H1 (cell line): ENCODE data around the gene RNF10. TPM values are rescaled to one million over a fixed set of nuclear protein-coding genes. Genes with fewer than 3 reads are reported as not detected.

Experiments
- CTCF ChIA-PET: fragments of 300-600 bp; sonication (Branson Sonifier 250); formaldehyde crosslinking; loops from one replicate; lab custom pipeline; 2021; ENCODE audit not compliant: partially characterized antibody; lab: Charles Lee
- POLR2A ChIA-PET: fragments of 300-600 bp; sonication (Branson Sonifier 250); formaldehyde crosslinking; loops from one replicate; lab custom pipeline; 2021; ENCODE audit warnings: inconsistent platforms; ENCODE audit not compliant: partially characterized antibody; lab: Charles Lee
- DNase-seq, 2 experiments: peaks; one replicate each; pipeline versions ENCODE4 v3.0.0 to v3.0.0-alpha.2; 2010 to 2022; ENCODE audit warnings: low spot score in 2 of 2, low read depth in 1 of 2, mixed read lengths in 1 of 2
- FAIRE-seq: peaks from 2 replicates; lab custom pipeline; 2011; peaks lifted over from hg19 to GRCh38; lab: Jason Lieb, UNC
- H2AFZ ChIP-seq: 2 replicates; pipeline ENCODE4 v1.8.1; 2012; ENCODE audit warnings: low read length, inconsistent platforms
- H2AK5ac ChIP-seq: 2 replicates; pipeline ENCODE4 v1.6.1; 2013; ENCODE audit warnings: low read depth, low read length
- H2BK120ac ChIP-seq: replicated peaks from 2 replicates; pipeline ENCODE3; 2013; ENCODE audit warnings: low read depth, low read length, inconsistent platforms
- H2BK12ac ChIP-seq: 2 replicates; pipeline ENCODE4 v1.6.1; 2013; ENCODE audit warnings: low read depth, low read length
- H2BK15ac ChIP-seq: 2 replicates; pipeline ENCODE4 v1.6.1; 2013; ENCODE audit warnings: low read length
- H2BK20ac ChIP-seq: 2 replicates; pipeline ENCODE4 v1.6.1; 2013; ENCODE audit warnings: low read length
- H2BK5ac ChIP-seq: 2 replicates; pipeline ENCODE4 v1.6.1; 2013; ENCODE audit warnings: low read depth, low read length
- H3K14ac ChIP-seq: 2 replicates; pipeline ENCODE4 v1.6.1; 2013; ENCODE audit warnings: inconsistent platforms; ENCODE audit not compliant: insufficient read length
- H3K18ac ChIP-seq: 2 replicates; pipeline ENCODE4 v1.6.1; 2013; ENCODE audit warnings: low read length; ENCODE audit errors: extremely low read depth
- H3K23ac ChIP-seq: 2 replicates; pipeline ENCODE4 v1.6.1; 2013; ENCODE audit warnings: inconsistent platforms; ENCODE audit not compliant: insufficient read length
- H3K23me2 ChIP-seq: 2 replicates; pipeline ENCODE4 v1.6.1; 2013; ENCODE audit warnings: low read depth, low read length
- H3K27ac ChIP-seq: 2 replicates; pipeline ENCODE4 v1.6.1; 2011; ENCODE audit warnings: low read depth, low read length, inconsistent platforms
- H3K27me3 ChIP-seq, 4 experiments: replicated peaks in 1 of 4; 1 replicate in 1 of 4; 2 replicates in 3 of 4; pipeline versions ENCODE4 v1.6.1 to v1.8.1; 2011 to 2013; ENCODE audit warnings: low read length in 3 of 4, mild to moderate bottlenecking in 3 of 4, inconsistent platforms in 2 of 4, mixed read lengths in 2 of 4, moderate library complexity in 1 of 4; ENCODE audit not compliant: control insufficient read depth in 3 of 4, insufficient read depth in 3 of 4; ENCODE audit errors: extremely low read depth in 1 of 4
- H3K36me3 ChIP-seq, 4 experiments: 2 replicates each; pipeline versions ENCODE4 v1.6.1 to v1.8.1; 2011 to 2013; ENCODE audit warnings: mild to moderate bottlenecking in 4 of 4, low read length in 3 of 4, moderate library complexity in 2 of 4, control low read depth in 1 of 4, inconsistent platforms in 1 of 4; ENCODE audit not compliant: insufficient read depth in 4 of 4, control insufficient read depth in 2 of 4
- H3K4ac ChIP-seq: replicated peaks from 2 replicates; pipeline ENCODE3; 2013; ENCODE audit warnings: low read length, low read depth, mixed read lengths, inconsistent platforms; ENCODE audit not compliant: insufficient read length
- H3K4me1 ChIP-seq, 4 experiments: replicated peaks in 1 of 4; 1 replicate in 1 of 4; 2 replicates in 3 of 4; pipeline versions ENCODE4 v1.6.1 to v1.8.1; 2011 to 2013; ENCODE audit warnings: low read length in 3 of 4, inconsistent platforms in 2 of 4, mixed read lengths in 1 of 4; ENCODE audit not compliant: insufficient read depth in 4 of 4, control insufficient read depth in 3 of 4
- H3K4me2 ChIP-seq, 2 experiments: 2 replicates each; pipeline versions ENCODE4 v1.6.1 to v1.8.1; 2011 to 2013; ENCODE audit warnings: low read depth in 2 of 2, low read length in 2 of 2, control low read depth in 1 of 2, inconsistent platforms in 1 of 2, mild to moderate bottlenecking in 1 of 2; ENCODE audit not compliant: insufficient read depth in 1 of 2
- H3K4me3 ChIP-seq, 4 experiments: fragments of 200-600, 300-600 bp in 1 of 4; sonication (generic), shearing (Covaris generic), sonication (Bioruptor Twin) in 1 of 4; 2 replicates each; pipeline versions ENCODE4 v1.5.1 to v1.8.1; 2011 to 2016; ENCODE audit warnings: low read length in 4 of 4, low read depth in 3 of 4, control low read depth in 2 of 4, inconsistent platforms in 2 of 4, mild to moderate bottlenecking in 2 of 4, mixed read lengths in 1 of 4, moderate library complexity in 1 of 4; ENCODE audit not compliant: insufficient read depth in 2 of 4; ENCODE audit errors: extremely low read depth in 1 of 4
- H3K56ac ChIP-seq: replicated peaks from 2 replicates; pipeline ENCODE3; 2013; ENCODE audit warnings: low read depth, mild to moderate bottlenecking, mixed read lengths, low read length, inconsistent platforms; ENCODE audit not compliant: insufficient read length
- H3K79me1 ChIP-seq: 2 replicates; pipeline ENCODE4 v1.6.1; 2013; ENCODE audit warnings: low read depth, low read length, control low read depth
- H3K79me2 ChIP-seq, 2 experiments: 2 replicates each; pipeline versions ENCODE4 v1.6.1 to v1.8.1; 2012 to 2013; ENCODE audit warnings: low read length in 2 of 2, mild to moderate bottlenecking in 2 of 2, inconsistent platforms in 1 of 2; ENCODE audit not compliant: insufficient read depth in 2 of 2, control insufficient read depth in 1 of 2
- H3K9ac ChIP-seq, 4 experiments: replicated peaks in 1 of 4; 1 replicate in 1 of 4; 2 replicates in 3 of 4; pipeline versions ENCODE4 v1.6.1 to v1.8.1; 2011 to 2013; ENCODE audit warnings: low read depth in 3 of 4, low read length in 3 of 4, control low read depth in 2 of 4, mild to moderate bottlenecking in 2 of 4, moderate library complexity in 2 of 4, inconsistent platforms in 1 of 4; ENCODE audit errors: extremely low read depth in 1 of 4
- H3K9me3 ChIP-seq, 2 experiments: 2 replicates each; pipeline versions ENCODE4 v1.6.1 to v1.8.1; 2012 to 2013; ENCODE audit warnings: mild to moderate bottlenecking in 2 of 2, moderate library complexity in 2 of 2, control low read depth in 1 of 2, inconsistent platforms in 1 of 2, low read depth in 1 of 2, low read length in 1 of 2, mixed read lengths in 1 of 2; ENCODE audit not compliant: insufficient read depth in 2 of 2
- H4K20me1 ChIP-seq, 2 experiments: replicated peaks in 1 of 2; 2 replicates each; pipeline versions ENCODE3 to v1.8.1; 2011 to 2013; ENCODE audit warnings: inconsistent platforms in 2 of 2, low read length in 2 of 2, mild to moderate bottlenecking in 1 of 2; ENCODE audit not compliant: insufficient read depth in 2 of 2, control insufficient read depth in 1 of 2
- H4K5ac ChIP-seq: 2 replicates; pipeline ENCODE4 v1.6.1; 2013; ENCODE audit warnings: low read length, low read depth, mixed read lengths, inconsistent platforms; ENCODE audit not compliant: insufficient read length
- H4K8ac ChIP-seq: 2 replicates; pipeline ENCODE4 v1.8.0; 2013; ENCODE audit warnings: mild to moderate bottlenecking, moderate library complexity, low read length, inconsistent platforms; ENCODE audit not compliant: insufficient read depth; ENCODE audit errors: extremely low read depth
- H4K91ac ChIP-seq: replicated peaks from 2 replicates; pipeline ENCODE3; 2013; ENCODE audit warnings: low read length, mixed read lengths, inconsistent platforms; ENCODE audit not compliant: insufficient read length
- CBX8 ChIP-seq: fragments of 300-800, 300-1000 bp; sonication (generic); IDR thresholded peaks from 2 replicates; pipeline ENCODE4 v1.7.1; 2016; ENCODE audit warnings: low read depth, low read length, borderline replicate concordance
- CEBPB ChIP-seq: IDR thresholded peaks from 2 replicates; pipeline ENCODE4 v1.6.1; 2012; ENCODE audit warnings: low read depth, low read length
- CREB1 ChIP-seq: IDR thresholded peaks from 2 replicates; pipeline ENCODE4 v1.6.1; 2012; ENCODE audit warnings: inconsistent platforms
- CTBP2 ChIP-seq: IDR thresholded peaks from 2 replicates; pipeline ENCODE4 v1.7.0; 2011; ENCODE audit warnings: borderline replicate concordance, mild to moderate bottlenecking, moderate library complexity, mixed read lengths, low read length; ENCODE audit not compliant: insufficient read depth, insufficient read length
- KDM4A ChIP-seq: IDR thresholded peaks from one replicate; pipeline ENCODE4 v1.7.1; 2012; ENCODE audit warnings: low read depth, mild to moderate bottlenecking, moderate library complexity, low read length, inconsistent platforms; ENCODE audit not compliant: severe bottlenecking
- MAX ChIP-seq: IDR thresholded peaks from 2 replicates; pipeline ENCODE4 v1.6.1; 2012; ENCODE audit warnings: inconsistent platforms
- POU5F1 ChIP-seq: IDR thresholded peaks from 2 replicates; pipeline ENCODE4 v1.6.1; 2011; ENCODE audit warnings: low read depth, mild to moderate bottlenecking, low read length, moderate library complexity
- RBBP5 ChIP-seq: IDR thresholded peaks from 2 replicates; pipeline ENCODE4 v1.7.1; 2012; ENCODE audit warnings: low read depth, mild to moderate bottlenecking, inconsistent platforms, low read length, moderate library complexity, borderline replicate concordance
- RFX5 ChIP-seq: IDR thresholded peaks from 2 replicates; pipeline ENCODE4 v1.6.1; 2011; ENCODE audit warnings: low read depth, low read length, improper control_type of control experiment, borderline replicate concordance
- SIN3A ChIP-seq, 2 experiments: IDR thresholded peaks in 1 of 2; conservative IDR thresholded peaks in 1 of 2; 2 replicates each; pipeline ENCODE4 v1.6.1; 2011 to 2012; ENCODE audit warnings: low read length in 2 of 2, improper control_type of control experiment in 1 of 2, low read depth in 1 of 2, mild to moderate bottlenecking in 1 of 2
- SIRT6 ChIP-seq: IDR thresholded peaks from one replicate; pipeline ENCODE4 v1.7.1; 2012; ENCODE audit warnings: low read length, inconsistent platforms
- TBP ChIP-seq: IDR thresholded peaks from 2 replicates; pipeline ENCODE4 v1.6.1; 2011; ENCODE audit warnings: low read depth, low read length, improper control_type of control experiment
- TCF12 ChIP-seq: IDR thresholded peaks from 2 replicates; pipeline ENCODE4 v1.6.1; 2011; ENCODE audit warnings: low read depth, mild to moderate bottlenecking, low read length
- TEAD4 ChIP-seq: IDR thresholded peaks from 2 replicates; pipeline ENCODE4 v1.6.1; 2012; ENCODE audit warnings: low read depth, low read length, inconsistent platforms, mixed read lengths
- WGBS, 2 experiments: shearing (Covaris generic) in 1 of 2; methylation state at CpG; one replicate each; pipeline versions ENCODE4 v1.1.6 to v1.1.7; 2013 to 2015; ENCODE audit warnings: low lambda C conversion rate in 2 of 2, mixed read lengths in 2 of 2, inconsistent platforms in 1 of 2, low coverage in 1 of 2, missing lambda C conversion rate in 1 of 2; ENCODE audit not compliant: insufficient replicate concordance in 2 of 2, insufficient coverage in 1 of 2, insufficient read length in 1 of 2; ENCODE audit errors: extremely low coverage in 1 of 2, missing lambda C conversion rate in 1 of 2; 5-methylcytosine and 5-hydroxymethylcytosine counted together
- polyA plus RNA-seq, 7 experiments: library from polyadenylated mRNA; depleted of rRNA in 3 of 7; stranded (reverse) in 5 of 7; unstranded in 2 of 7; fragments of >200 nt in 5 of 7; fragments of 200-250 nt in 2 of 7; gene quantifications; 1 replicate in 5 of 7; 2 replicates in 1 of 7; 4 replicates in 1 of 7; pipeline versions ENCODE4 v1.2.1 to v1.2.3, GENCODE V29; 2011 to 2013; ENCODE audit warnings: missing spikeins in 2 of 7, mixed read lengths in 2 of 7
- total RNA-seq: library from RNA; stranded (reverse); fragmentation: NEBNext Ultra II Directional; extraction: Animal tissue kit (Norgen Biotek cat#: 25700); gene quantifications from 2 replicates; pipeline ENCODE4 v1.2.1, GENCODE V29; 2021

RNF10 gene
- total and polyA plus RNA-seq, 2 of the 8 experiments (the other 6 are each of a cell fraction or from before 2014, with no cell fraction given) = 71.6 to 171 TPM

- H3K4me1 ChIP-seq = peaks cover 5 to 9% (median 6%) of the 10 kb centered on the region in 4 experiments; a peak in 5 of 7 replicates
- no peak overlapping the region for H4K91ac ChIP-seq
- H4K8ac ChIP-seq = no peak overlapping the region
- no peak for FAIRE-seq
- H3K27me3 ChIP-seq = no peaks in the 10 kb centered on the region
- no peaks in the 10 kb centered on the region for H4K20me1 ChIP-seq
- H2BK5ac ChIP-seq = no peak overlapping the region
- no peak overlapping the region for H2AFZ ChIP-seq
- H3K23me2 ChIP-seq = no peaks in the 10 kb centered on the region
- CTCF ChIA-PET = interaction anchor here (0.7 kb wide), 1 partner anchor 199 kb away, joined by 3 read pairs; no protein-coding TSS in a partner anchor
- H2BK15ac ChIP-seq = no peak overlapping the region
- no peak overlapping the region for H3K18ac ChIP-seq
- WGBS, 2 experiments = 96% methylated on average over 8 of the region's 8 CpGs; no CpG with 5 or more reads in 1 of the 2 experiments
- H3K79me2 ChIP-seq = no peaks in the 10 kb centered on the region
- no peak overlapping the region for H3K56ac ChIP-seq
- no peak overlapping the region for H3K4me3 ChIP-seq
- H3K79me1 ChIP-seq = no peaks in the 10 kb centered on the region
- no peak overlapping the region for H3K9ac ChIP-seq
- no peak overlapping the region for H2AK5ac ChIP-seq
- TF ChIP-seq CEBPB (no peak), CREB1 (no peak), SIRT6 (no peak), MAX (no peak), KDM4A (no peak), CBX8 (no peak), SIN3A (conservative IDR thresholded peaks at IDR 0.05 in 1 of 2, IDR thresholded peaks at IDR 0.05 in 1 of 2; ENCODE audit: low read depth in 1 of 2, low read length in 2 of 2) (no peak), TEAD4 (no peak), TBP (no peak), CTBP2 (no peak), RFX5 (no peak), TCF12 (no peak), RBBP5 (no peak), POU5F1 (no peak)
- TF ChIP-seq, all 59 proteins: peak for 0
- Histone ChIP-seq H3K27ac (no peak overlapping the region), H3K23ac (no peak overlapping the region), H3K14ac (no peak overlapping the region), H2BK120ac (no peak overlapping the region), H4K5ac (no peak overlapping the region), H3K4ac (no peak overlapping the region), H2BK12ac (no peak overlapping the region), H3K4me2 (no peak overlapping the region), H3K36me3 (peaks cover 2 to 29% (median 9%) of the 10 kb centered on the region in 4 experiments; a peak in 6 of 8 replicates), H3K9me3 (no peaks in the 10 kb centered on the region), H2BK20ac (no peak overlapping the region)
- POLR2A ChIA-PET = interaction anchor here (0.6 to 4.3 kb wide), 7 partner anchors 8 to 59 kb away, joined by 3 to 27 read pairs (median 5); partner anchors contain the start of genes COQ5 and DYNLL1
- no peak for DNase-seq
Observed at GRCh38 chr12:120508537-120508936, 25.6 kb upstream of the RNF10 start.
